ENCODE data around the gene KCNH1. TPM values are rescaled to one million over a fixed set of nuclear protein-coding genes. Genes with fewer than 3 reads are reported as not detected.

KCNH1 gene
- total RNA-seq, 2 experiments from 2014 or later = not detected

GRCh38 chr1:210746024-210746731 is 387.8 kb downstream of the KCNH1 start:
- ATAC-seq = no peak
- H3K4me3 Mint-ChIP-seq = no peak overlapping the region
- DNase-seq = no peak
- H3K36me3 Mint-ChIP-seq = no peaks in the 10 kb centered on the region
- H3K4me1 Mint-ChIP-seq = no peaks in the 10 kb centered on the region
- H3K9me3 Mint-ChIP-seq (ENCODE audit: low read depth) = no peaks in the 10 kb centered on the region
- CTCF ChIA-PET = no interaction called here
- H3K27ac Mint-ChIP-seq = no peak overlapping the region
- H3K27me3 Mint-ChIP-seq = peaks cover 2% of the 10 kb centered on the region

GRCh38 chr1:210743038-210743437 is 390.9 kb downstream of the KCNH1 start:
- Mint-ChIP-seq H3K27ac (no peak overlapping the region), H3K9me3 (ENCODE audit: low read depth) (no peaks in the 10 kb centered on the region), H3K27me3 (no peaks in the 10 kb centered on the region), H3K36me3 (no peaks in the 10 kb centered on the region), H3K4me3 (no peak overlapping the region), H3K4me1 (no peaks in the 10 kb centered on the region)
- CTCF ChIA-PET = no interaction called here
- DNase-seq = no peak
- ATAC-seq = no peak

GRCh38 chr1:210741564-210741963 is 392.4 kb downstream of the KCNH1 start:
- CTCF ChIA-PET = no interaction called here

GRCh38 chr1:210739627-210740026 is 394.3 kb downstream of the KCNH1 start:
- Mint-ChIP-seq H3K4me3 (no peak overlapping the region), H3K4me1 (no peaks in the 10 kb centered on the region), H3K27me3 (peaks cover 3% of the 10 kb centered on the region), H3K9me3 (ENCODE audit: low read depth) (no peaks in the 10 kb centered on the region), H3K36me3 (no peaks in the 10 kb centered on the region), H3K27ac (no peak overlapping the region)
- DNase-seq (no peak), ATAC-seq (no peak)
- CTCF ChIA-PET = interaction anchor here (1.6 kb wide), 1 partner anchor 155 kb away, joined by 3 read pairs; no protein-coding TSS in a partner anchor

More at GRCh38 chr1:210741564-210741963, 392.4 kb downstream of the KCNH1 start:
- Mint-ChIP-seq H3K4me3 (no peak overlapping the region), H3K4me1 (no peaks in the 10 kb centered on the region), H3K9me3 (ENCODE audit: low read depth) (no peaks in the 10 kb centered on the region), H3K36me3 (no peaks in the 10 kb centered on the region), H3K27me3 (peaks cover 3% of the 10 kb centered on the region), H3K27ac (no peak overlapping the region)
- ATAC-seq (no peak), DNase-seq (no peak)

- Mint-ChIP-seq H3K4me3 (no peak overlapping the region), H3K9me3 (ENCODE audit: low read depth) (no peaks in the 10 kb centered on the region), H3K27me3 (peaks cover 3% of the 10 kb centered on the region), H3K27ac (no peak overlapping the region), H3K36me3 (no peaks in the 10 kb centered on the region), H3K4me1 (no peaks in the 10 kb centered on the region)
- CTCF ChIA-PET = no interaction called here
- ATAC-seq (no peak), DNase-seq (no peak)
Observed at GRCh38 chr1:210738256-210738655, 395.7 kb downstream of the KCNH1 start.

GRCh38 chr1:210736713-210737112 is 397.2 kb downstream of the KCNH1 start:
- H3K4me1 Mint-ChIP-seq = peaks cover 1% of the 10 kb centered on the region
- H3K27ac Mint-ChIP-seq = no peak overlapping the region
- H3K36me3 Mint-ChIP-seq = no peaks in the 10 kb centered on the region
- H3K4me3 Mint-ChIP-seq = no peak overlapping the region
- H3K27me3 Mint-ChIP-seq = peaks cover 3% of the 10 kb centered on the region
- H3K9me3 Mint-ChIP-seq (ENCODE audit: low read depth) = no peaks in the 10 kb centered on the region
- CTCF ChIA-PET = no interaction called here
- ATAC-seq (no peak), DNase-seq (no peak)

- Mint-ChIP-seq H3K27me3 (peaks cover 9% of the 10 kb centered on the region), H3K36me3 (no peaks in the 10 kb centered on the region), H3K4me3 (no peak overlapping the region), H3K27ac (no peak overlapping the region), H3K9me3 (ENCODE audit: low read depth) (no peaks in the 10 kb centered on the region), H3K4me1 (peaks cover 14% of the 10 kb centered on the region)
- no peak for ATAC-seq
- no peak for DNase-seq
- CTCF ChIA-PET = no interaction called here
Observed at GRCh38 chr1:210731597-210731996, 402.4 kb downstream of the KCNH1 start.

- H3K27ac Mint-ChIP-seq = no peak overlapping the region
- peaks cover 12% of the 10 kb centered on the region for H3K27me3 Mint-ChIP-seq
- no peaks in the 10 kb centered on the region for H3K9me3 Mint-ChIP-seq (ENCODE audit: low read depth)
- DNase-seq (no peak), ATAC-seq (no peak)
- no peaks in the 10 kb centered on the region for H3K36me3 Mint-ChIP-seq
- H3K4me1 Mint-ChIP-seq = peaks cover 14% of the 10 kb centered on the region
- CTCF ChIA-PET = no interaction called here
- no peak overlapping the region for H3K4me3 Mint-ChIP-seq
Observed at GRCh38 chr1:210731193-210731592, 402.8 kb downstream of the KCNH1 start.

GRCh38 chr1:210730023-210730422 is 403.9 kb downstream of the KCNH1 start:
- no peaks in the 10 kb centered on the region for H3K9me3 Mint-ChIP-seq (ENCODE audit: low read depth)
- peaks cover 12% of the 10 kb centered on the region for H3K27me3 Mint-ChIP-seq
- no peak overlapping the region for H3K4me3 Mint-ChIP-seq
- DNase-seq (no peak), ATAC-seq (no peak)
- peaks cover 14% of the 10 kb centered on the region for H3K4me1 Mint-ChIP-seq
- CTCF ChIA-PET = no interaction called here
- H3K36me3 Mint-ChIP-seq = no peaks in the 10 kb centered on the region
- H3K27ac Mint-ChIP-seq = no peak overlapping the region

- Mint-ChIP-seq H3K27me3 (peaks cover 12% of the 10 kb centered on the region), H3K4me3 (no peak overlapping the region), H3K9me3 (ENCODE audit: low read depth) (no peaks in the 10 kb centered on the region), H3K4me1 (peaks cover 14% of the 10 kb centered on the region), H3K27ac (no peak overlapping the region), H3K36me3 (no peaks in the 10 kb centered on the region)
- no peak for ATAC-seq
- CTCF ChIA-PET = no interaction called here
- no peak for DNase-seq
Observed at GRCh38 chr1:210728437-210729149, 405.4 kb downstream of the KCNH1 start.

- Mint-ChIP-seq H3K9me3 (ENCODE audit: low read depth) (no peaks in the 10 kb centered on the region), H3K4me1 (peaks cover 14% of the 10 kb centered on the region), H3K4me3 (no peak overlapping the region), H3K36me3 (no peaks in the 10 kb centered on the region), H3K27ac (no peak overlapping the region), H3K27me3 (peaks cover 14% of the 10 kb centered on the region)
- CTCF ChIA-PET = no interaction called here
- ATAC-seq (no peak), DNase-seq (no peak)
Observed at GRCh38 chr1:210727709-210728108, 406.2 kb downstream of the KCNH1 start.

GRCh38 chr1:210726621-210727020 is 407.3 kb downstream of the KCNH1 start:
- no peak for ATAC-seq
- H3K4me3 Mint-ChIP-seq = no peak overlapping the region
- peaks cover 12% of the 10 kb centered on the region for H3K4me1 Mint-ChIP-seq

GRCh38 chr1:210724768-210725167 is 409.2 kb downstream of the KCNH1 start:
- Mint-ChIP-seq H3K4me3 (no peak overlapping the region), H3K27me3 (peaks cover 13% of the 10 kb centered on the region), H3K27ac (no peak overlapping the region), H3K9me3 (ENCODE audit: low read depth) (no peaks in the 10 kb centered on the region), H3K4me1 (no peaks in the 10 kb centered on the region), H3K36me3 (no peaks in the 10 kb centered on the region)
- no peak for ATAC-seq
- no peak for DNase-seq
- CTCF ChIA-PET = no interaction called here

More at GRCh38 chr1:210726621-210727020, 407.3 kb downstream of the KCNH1 start:
- Mint-ChIP-seq H3K27ac (no peak overlapping the region), H3K27me3 (peaks cover 14% of the 10 kb centered on the region), H3K36me3 (no peaks in the 10 kb centered on the region), H3K9me3 (ENCODE audit: low read depth) (no peaks in the 10 kb centered on the region)
- peak; percentile 55 for DNase-seq
- CTCF ChIA-PET = no interaction called here

GRCh38 chr1:210723646-210724045 is 410.3 kb downstream of the KCNH1 start:
- H3K4me3 Mint-ChIP-seq = no peak overlapping the region
- no peaks in the 10 kb centered on the region for H3K9me3 Mint-ChIP-seq (ENCODE audit: low read depth)
- no peak for DNase-seq
- no peak overlapping the region for H3K27ac Mint-ChIP-seq
- H3K27me3 Mint-ChIP-seq = peaks cover 8% of the 10 kb centered on the region
- H3K36me3 Mint-ChIP-seq = no peaks in the 10 kb centered on the region
- no peak for ATAC-seq
- CTCF ChIA-PET = no interaction called here
- H3K4me1 Mint-ChIP-seq = no peaks in the 10 kb centered on the region
